ENCODE measurements around the gene LRRN4. TPM values are rescaled to one million over a fixed set of nuclear protein-coding genes. Genes with fewer than 3 reads are reported as not detected.
A peak's percentile ranks its signal among the peaks of the same experiment; 100 is the strongest.

LRRN4 gene
- total and polyA plus RNA-seq, 4 donors, result 0.14 to 0.18 (median 0.16) TPM

- Histone ChIP-seq H3K9me3 (ENCODE audit: control insufficient read depth in 4 of 4, low read length in 3 of 4) (no peaks in the 10 kb centered on the region), H3K4me1 (ENCODE audit: control insufficient read depth in 4 of 4, insufficient read depth in 4 of 4, low read length in 3 of 4) (peaks cover 0 to 6% (median 0%) of the 10 kb centered on the region in 4 donors), H3K4me3 (ENCODE audit: low read depth in 1 of 3, low read length in 3 of 3) (no peak overlapping the region), H3K27me3 (ENCODE audit: control insufficient read depth in 4 of 4, insufficient read depth in 4 of 4, low read length in 3 of 4) (no peaks in the 10 kb centered on the region), H3K9ac (ENCODE audit: low read depth in 1 of 2, low read length in 2 of 2) (no peak overlapping the region), H3K27ac (ENCODE audit: low read depth in 1 of 2, low read length in 2 of 2) (no peak overlapping the region), H3K36me3 (ENCODE audit: control insufficient read depth in 4 of 4, insufficient read depth in 3 of 4, low read depth in 1 of 4, low read length in 3 of 4) (no peaks in the 10 kb centered on the region)
- WGBS, result 75% methylated on average over 2 of the region's 2 CpGs
- no peak for TF ChIP-seq HNF4G (IDR thresholded peaks at IDR 0.05)
- no peak for DNase-seq (ENCODE audit: low spot score)
Observed at GRCh38 chr20:6100246-6100645, 46.4 kb upstream of the LRRN4 start.

- no peaks in the 10 kb centered on the region for H3K27me3 ChIP-seq (ENCODE audit: control insufficient read depth in 4 of 4, insufficient read depth in 4 of 4, low read length in 3 of 4)
- H3K4me3 ChIP-seq (ENCODE audit: low read depth in 1 of 3, low read length in 3 of 3), result no peak overlapping the region
- DNase-seq (ENCODE audit: low spot score), result no peak
- peaks cover 0 to 9% (median 0%) of the 10 kb centered on the region in 4 donors for H3K4me1 ChIP-seq (ENCODE audit: control insufficient read depth in 4 of 4, insufficient read depth in 4 of 4, low read length in 3 of 4)
- H3K9me3 ChIP-seq (ENCODE audit: control insufficient read depth in 4 of 4, low read length in 3 of 4), result no peaks in the 10 kb centered on the region
- no peak overlapping the region for H3K9ac ChIP-seq (ENCODE audit: low read depth in 1 of 2, low read length in 2 of 2)
- H3K27ac ChIP-seq (ENCODE audit: low read depth in 1 of 2, low read length in 2 of 2), result no peak overlapping the region
- no peaks in the 10 kb centered on the region for H3K36me3 ChIP-seq (ENCODE audit: control insufficient read depth in 4 of 4, insufficient read depth in 3 of 4, low read depth in 1 of 4, low read length in 3 of 4)
- TF ChIP-seq ZBTB33 (IDR thresholded peaks at IDR 0.05) (no peak), JUND (IDR thresholded peaks at IDR 0.05) (no peak), GABPA (IDR thresholded peaks at IDR 0.05 in 1 of 2, conservative IDR thresholded peaks at IDR 0.05 in 1 of 2) (no peak), YY1 (IDR thresholded peaks at IDR 0.05) (no peak), FOXA1 (IDR thresholded peaks at IDR 0.05) (no peak)
Observed at GRCh38 chr20:6099819-6100218, 46.0 kb upstream of the LRRN4 start.

- Histone ChIP-seq H3K27me3 (ENCODE audit: control insufficient read depth in 4 of 4, insufficient read depth in 4 of 4, low read length in 3 of 4) (no peaks in the 10 kb centered on the region), H3K27ac (ENCODE audit: low read depth in 1 of 2, low read length in 2 of 2) (no peak overlapping the region), H3K9me3 (ENCODE audit: control insufficient read depth in 4 of 4, low read length in 3 of 4) (no peaks in the 10 kb centered on the region), H3K4me1 (ENCODE audit: control insufficient read depth in 4 of 4, insufficient read depth in 4 of 4, low read length in 3 of 4) (peaks cover 0 to 9% (median 0%) of the 10 kb centered on the region in 4 donors), H3K36me3 (ENCODE audit: control insufficient read depth in 4 of 4, insufficient read depth in 3 of 4, low read depth in 1 of 4, low read length in 3 of 4) (no peaks in the 10 kb centered on the region), H3K9ac (ENCODE audit: low read depth in 1 of 2, low read length in 2 of 2) (no peak overlapping the region), H3K4me3 (ENCODE audit: low read depth in 1 of 3, low read length in 3 of 3) (no peak overlapping the region)
- WGBS, result 63% methylated on average over 5 of the region's 5 CpGs
- no peak for DNase-seq (ENCODE audit: low spot score)
- TF ChIP-seq ATF3 (IDR thresholded peaks at IDR 0.05) (no peak), ZBTB33 (IDR thresholded peaks at IDR 0.05) (no peak), CTCF (IDR thresholded peaks at IDR 0.05; ENCODE audit: low read depth, low read length, missing input control) (no peak), NR2F2 (IDR thresholded peaks at IDR 0.05) (no peak), GABPA (IDR thresholded peaks at IDR 0.05 in 1 of 2, conservative IDR thresholded peaks at IDR 0.05 in 1 of 2) (no peak), FOXA1 (IDR thresholded peaks at IDR 0.05) (no peak), HNF4G (IDR thresholded peaks at IDR 0.05) (no peak), FOXA2 (IDR thresholded peaks at IDR 0.05) (no peak), JUND (IDR thresholded peaks at IDR 0.05) (no peak), REST (IDR thresholded peaks at IDR 0.05) (no peak), HNF4A (conservative IDR thresholded peaks at IDR 0.05) (peak; percentile 60 to 74), MAX (IDR thresholded peaks at IDR 0.05) (no peak), RAD21 (IDR thresholded peaks at IDR 0.05) (no peak), RXRA (IDR thresholded peaks at IDR 0.05) (peak in 1 of 2 donors; percentile 13), YY1 (IDR thresholded peaks at IDR 0.05) (no peak), TAF1 (conservative IDR thresholded peaks at IDR 0.05) (no peak), EGR1 (IDR thresholded peaks at IDR 0.05; ENCODE audit: low read depth in 2 of 2) (no peak), SP1 (IDR thresholded peaks at IDR 0.05) (peak; percentile 31)
Observed at GRCh38 chr20:6095409-6095808, 41.5 kb upstream of the LRRN4 start.

Data from liver (tissue), 9 donors.